ENCODE data around the gene INSYN2B. TPM values are rescaled to one million over a fixed set of nuclear protein-coding genes. Genes with fewer than 3 reads are reported as not detected.

INSYN2B gene
- total RNA-seq, 1 experiment from 2014 or later: 1.5 TPM

- no peak overlapping the region for H3K4me2 ChIP-seq (ENCODE audit: low read length)
- H3K9ac ChIP-seq (ENCODE audit: low read length): no peak overlapping the region
- H2AFZ ChIP-seq (ENCODE audit: low read length): no peak overlapping the region
- intact Hi-C loops (cut with micrococcal nuclease): no loop called here
- H3K9me3 ChIP-seq (ENCODE audit: low read length): no peaks in the 10 kb centered on the region
- no peaks in the 10 kb centered on the region for H3K36me3 ChIP-seq (ENCODE audit: low read depth, low read length)
- no peaks in the 10 kb centered on the region for H4K20me1 ChIP-seq (ENCODE audit: low read length)
- no peak overlapping the region for H3K27ac ChIP-seq (ENCODE audit: low read length)
- DNase-seq (no peak), ATAC-seq (no peak)
- H3K79me2 ChIP-seq (ENCODE audit: low read length): no peaks in the 10 kb centered on the region
- TF ChIP-seq EZH2phosphoT487 (IDR thresholded peaks at IDR 0.05; ENCODE audit: borderline replicate concordance, low read length): no peak
- no peak for TF ChIP-seq EZH2 (IDR thresholded peaks at IDR 0.05; ENCODE audit: low read length, unreplicated experiment)
- no peak for TF ChIP-seq CTCF (conservative IDR thresholded peaks at IDR 0.05; ENCODE audit: low read depth, low read length)
- no peaks in the 10 kb centered on the region for H3K27me3 ChIP-seq (ENCODE audit: low read length)
- CTCF ChIA-PET: no interaction called here
- no peaks in the 10 kb centered on the region for H3F3A ChIP-seq (ENCODE audit: low read length, unreplicated experiment)
- POLR2A ChIA-PET (ENCODE audit: unreplicated experiment): no interaction called here
- no peaks in the 10 kb centered on the region for H3K9me2 ChIP-seq (replicated peaks; ENCODE audit: low read length)
- BruUV-seq (replicated peaks): no TSS peak
- peaks cover 12% of the 10 kb centered on the region for H3K4me1 ChIP-seq (ENCODE audit: insufficient read depth, low read length)
- no peak overlapping the region for H3K4me3 ChIP-seq (ENCODE audit: low read length)
Measured at GRCh38 chr5:169964246-169964645, 16.0 kb downstream of the INSYN2B start.

GRCh38 chr5:169960659-169961058 lies 19.6 kb downstream of the INSYN2B start:
- CTCF ChIA-PET: no interaction called here
- no peaks in the 10 kb centered on the region for H3F3A ChIP-seq (ENCODE audit: low read length, unreplicated experiment)
- no peaks in the 10 kb centered on the region for H3K27me3 ChIP-seq (ENCODE audit: low read length)
- peak; percentile 44 for DNase-seq
- H3K9me3 ChIP-seq (ENCODE audit: low read length): no peaks in the 10 kb centered on the region
- H4K20me1 ChIP-seq (ENCODE audit: low read length): no peaks in the 10 kb centered on the region
- H3K4me3 ChIP-seq (ENCODE audit: low read length): no peak overlapping the region
- POLR2A ChIA-PET (ENCODE audit: unreplicated experiment): no interaction called here
- H3K4me1 ChIP-seq (ENCODE audit: insufficient read depth, low read length): peaks cover 12% of the 10 kb centered on the region
- intact Hi-C loops (cut with micrococcal nuclease): no loop called here
- H3K79me2 ChIP-seq (ENCODE audit: low read length): no peaks in the 10 kb centered on the region
- H2AFZ ChIP-seq (ENCODE audit: low read length): no peak overlapping the region
- H3K27ac ChIP-seq (ENCODE audit: low read length): no peak overlapping the region
- no peaks in the 10 kb centered on the region for H3K9me2 ChIP-seq (replicated peaks; ENCODE audit: low read length)
- H3K9ac ChIP-seq (ENCODE audit: low read length): no peak overlapping the region
- TF ChIP-seq EZH2phosphoT487 (IDR thresholded peaks at IDR 0.05; ENCODE audit: borderline replicate concordance, low read length) (no peak), CTCF (conservative IDR thresholded peaks at IDR 0.05; ENCODE audit: low read depth, low read length) (no peak), EZH2 (IDR thresholded peaks at IDR 0.05; ENCODE audit: low read length, unreplicated experiment) (no peak)
- ATAC-seq: peak; percentile 96
- no peaks in the 10 kb centered on the region for H3K36me3 ChIP-seq (ENCODE audit: low read depth, low read length)
- no TSS peak for BruUV-seq (replicated peaks)
- H3K4me2 ChIP-seq (ENCODE audit: low read length): no peak overlapping the region

GRCh38 chr5:169958278-169958677 lies 22.0 kb downstream of the INSYN2B start:
- no peaks in the 10 kb centered on the region for H3F3A ChIP-seq (ENCODE audit: low read length, unreplicated experiment)
- H3K9me2 ChIP-seq (replicated peaks; ENCODE audit: low read length): no peaks in the 10 kb centered on the region
- intact Hi-C loops (cut with micrococcal nuclease): no loop called here
- H3K9me3 ChIP-seq (ENCODE audit: low read length): no peaks in the 10 kb centered on the region
- peaks cover 12% of the 10 kb centered on the region for H3K4me1 ChIP-seq (ENCODE audit: insufficient read depth, low read length)
- ATAC-seq: no peak
- DNase-seq: no peak
- no peak overlapping the region for H3K9ac ChIP-seq (ENCODE audit: low read length)
- no peaks in the 10 kb centered on the region for H4K20me1 ChIP-seq (ENCODE audit: low read length)
- H3K4me3 ChIP-seq (ENCODE audit: low read length): no peak overlapping the region
- POLR2A ChIA-PET (ENCODE audit: unreplicated experiment): no interaction called here
- H3K36me3 ChIP-seq (ENCODE audit: low read depth, low read length): no peaks in the 10 kb centered on the region
- TF ChIP-seq EZH2phosphoT487 (IDR thresholded peaks at IDR 0.05; ENCODE audit: borderline replicate concordance, low read length): no peak
- no peak for TF ChIP-seq CTCF (conservative IDR thresholded peaks at IDR 0.05; ENCODE audit: low read depth, low read length)
- TF ChIP-seq EZH2 (IDR thresholded peaks at IDR 0.05; ENCODE audit: low read length, unreplicated experiment): no peak
- H3K79me2 ChIP-seq (ENCODE audit: low read length): no peaks in the 10 kb centered on the region
- no peak overlapping the region for H2AFZ ChIP-seq (ENCODE audit: low read length)
- BruUV-seq (replicated peaks): no TSS peak
- H3K27me3 ChIP-seq (ENCODE audit: low read length): no peaks in the 10 kb centered on the region
- H3K4me2 ChIP-seq (ENCODE audit: low read length): no peak overlapping the region
- H3K27ac ChIP-seq (ENCODE audit: low read length): no peak overlapping the region
- CTCF ChIA-PET: no interaction called here
